ENCODE data around the gene AGFG1.
A peak's percentile ranks its signal among the peaks of the same experiment; 100 is the strongest.

The AGFG1 gene, protein sequence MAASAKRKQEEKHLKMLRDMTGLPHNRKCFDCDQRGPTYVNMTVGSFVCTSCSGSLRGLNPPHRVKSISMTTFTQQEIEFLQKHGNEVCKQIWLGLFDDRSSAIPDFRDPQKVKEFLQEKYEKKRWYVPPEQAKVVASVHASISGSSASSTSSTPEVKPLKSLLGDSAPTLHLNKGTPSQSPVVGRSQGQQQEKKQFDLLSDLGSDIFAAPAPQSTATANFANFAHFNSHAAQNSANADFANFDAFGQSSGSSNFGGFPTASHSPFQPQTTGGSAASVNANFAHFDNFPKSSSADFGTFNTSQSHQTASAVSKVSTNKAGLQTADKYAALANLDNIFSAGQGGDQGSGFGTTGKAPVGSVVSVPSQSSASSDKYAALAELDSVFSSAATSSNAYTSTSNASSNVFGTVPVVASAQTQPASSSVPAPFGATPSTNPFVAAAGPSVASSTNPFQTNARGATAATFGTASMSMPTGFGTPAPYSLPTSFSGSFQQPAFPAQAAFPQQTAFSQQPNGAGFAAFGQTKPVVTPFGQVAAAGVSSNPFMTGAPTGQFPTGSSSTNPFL

GRCh38 chr2:227471924-227472264 lies at the start of gene AGFG1:
TSS of gene AGFG1 (plus strand) at chr2:227472156. CDS start at chr2:227472422, 266 bp downstream.
- DNase-seq = peak; percentile 47

GRCh38 chr2:227423656-227424499 lies 48.1 kb upstream of the AGFG1 start:
- peak; percentile 12 for DNase-seq

DNA sequence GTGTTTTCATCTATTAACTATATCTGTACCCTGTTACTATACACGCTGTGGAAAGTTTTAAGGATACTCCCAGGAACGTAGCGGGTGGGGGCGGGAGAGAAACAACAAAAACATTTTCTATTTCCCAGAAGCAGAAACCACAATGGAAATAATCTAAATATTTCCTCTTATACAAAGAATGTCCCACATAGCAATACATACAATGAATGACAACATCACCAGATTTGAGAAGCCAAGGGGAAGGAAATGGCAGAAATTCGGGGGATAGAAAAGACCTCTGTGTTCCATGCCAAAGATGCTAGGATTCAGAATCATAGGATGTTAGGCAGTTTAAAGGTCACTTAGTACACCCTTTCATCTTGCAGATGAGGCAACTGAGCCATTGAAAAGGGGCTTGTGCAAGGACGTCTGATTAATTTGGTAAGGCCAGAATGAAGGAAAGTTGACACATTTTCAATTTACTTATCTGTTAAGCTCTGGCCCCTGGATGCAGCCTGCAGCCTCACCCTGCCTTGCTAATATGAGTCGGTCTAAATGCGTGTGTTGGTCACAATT lies 43.1 kb upstream of the AGFG1 start:
- no peak for DNase-seq

- DNase-seq = no peak
These were observed 41.3 kb upstream of the AGFG1 start for GRCh38 chr2:227430639-227431038.

GRCh38 chr2:227433171-227433570 lies 38.8 kb upstream of the AGFG1 start:
- DNase-seq = no peak

GRCh38 chr2:227436436-227437174 lies 35.4 kb upstream of the AGFG1 start:
- no peak for DNase-seq

GRCh38 chr2:227439214-227439613 lies 32.7 kb upstream of the AGFG1 start:
- DNase-seq = no peak

DNA sequence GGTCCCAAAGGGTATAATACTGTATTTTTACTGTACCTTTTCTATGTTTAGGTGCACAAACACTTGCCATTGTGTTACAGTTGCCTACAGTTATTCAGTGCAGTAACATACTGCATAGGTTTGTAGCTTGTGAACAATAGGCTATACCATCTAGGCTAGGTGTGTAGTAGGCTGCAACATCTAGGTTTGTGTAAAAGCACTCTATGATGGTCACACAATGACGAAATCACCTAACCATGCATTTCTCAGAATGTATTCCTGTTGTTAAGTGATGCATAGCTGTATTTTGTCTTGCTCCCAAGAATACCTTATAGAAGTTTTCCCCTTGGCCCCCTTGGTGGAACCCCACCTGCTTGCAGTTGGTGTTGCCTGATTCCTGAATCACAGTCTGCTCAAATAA lies 29.3 kb upstream of the AGFG1 start:
- no peak for DNase-seq

DNA sequence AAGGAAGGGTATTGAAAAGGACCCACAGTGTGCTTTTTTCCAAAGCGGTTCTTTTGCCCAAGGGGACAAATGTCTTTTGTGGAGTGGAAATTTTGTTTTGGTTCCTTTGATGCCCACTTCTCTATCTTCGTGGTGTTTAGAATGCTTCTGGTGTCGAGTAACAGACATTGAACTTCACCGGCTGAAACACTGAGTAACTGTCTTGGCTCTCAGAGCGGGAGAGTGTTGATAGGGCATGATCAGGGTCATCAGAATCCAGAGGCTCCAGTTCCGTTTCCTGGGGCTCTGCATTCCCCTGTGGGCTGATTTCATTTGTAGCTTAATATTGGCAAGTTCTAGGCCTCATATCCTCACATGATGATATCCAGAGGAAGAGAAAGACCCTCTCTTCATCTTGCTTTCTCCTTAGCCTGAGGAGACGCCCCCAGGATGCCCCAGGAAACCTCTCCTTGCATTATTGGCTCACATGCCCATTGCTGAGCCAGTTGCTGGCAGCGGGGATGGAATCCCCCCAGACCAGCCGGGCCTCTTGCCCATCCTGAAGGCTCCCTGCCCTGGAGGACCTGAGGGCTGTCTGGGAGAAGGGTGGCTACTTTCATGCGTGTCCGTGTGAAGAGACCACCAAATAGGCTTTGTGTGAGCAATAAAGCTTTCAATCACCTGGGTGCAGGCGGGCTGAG lies 27.9 kb upstream of the AGFG1 start:
- DNase-seq = no peak

- peak; percentile 59 for DNase-seq
These were observed 24.4 kb upstream of the AGFG1 start for GRCh38 chr2:227447606-227448005.

DNA sequence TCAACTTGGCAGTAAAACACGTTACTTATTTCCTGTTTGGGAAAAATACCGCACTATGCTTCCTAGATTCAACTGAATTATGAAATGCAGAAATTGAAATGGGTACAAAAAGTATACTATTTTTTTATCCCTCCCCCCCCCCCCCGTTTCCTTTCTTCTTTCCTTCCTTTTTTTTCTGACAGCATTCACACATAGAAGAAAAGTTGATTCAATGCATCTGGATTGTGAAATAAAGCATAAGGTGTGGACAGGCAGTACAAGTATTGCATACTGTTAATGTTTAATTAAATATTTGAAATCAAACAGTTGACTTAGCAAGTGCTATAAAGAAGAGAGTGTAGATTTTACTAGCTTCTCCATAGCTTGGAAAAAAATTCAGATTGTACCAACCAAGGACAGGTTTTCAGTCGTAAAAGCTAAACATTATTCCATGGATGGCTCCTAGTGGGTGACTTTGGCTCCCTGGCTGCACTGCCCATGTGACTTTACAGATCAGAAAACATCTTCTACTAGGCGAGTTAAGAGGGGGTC lies 21.6 kb upstream of the AGFG1 start:
- no peak for DNase-seq

DNA sequence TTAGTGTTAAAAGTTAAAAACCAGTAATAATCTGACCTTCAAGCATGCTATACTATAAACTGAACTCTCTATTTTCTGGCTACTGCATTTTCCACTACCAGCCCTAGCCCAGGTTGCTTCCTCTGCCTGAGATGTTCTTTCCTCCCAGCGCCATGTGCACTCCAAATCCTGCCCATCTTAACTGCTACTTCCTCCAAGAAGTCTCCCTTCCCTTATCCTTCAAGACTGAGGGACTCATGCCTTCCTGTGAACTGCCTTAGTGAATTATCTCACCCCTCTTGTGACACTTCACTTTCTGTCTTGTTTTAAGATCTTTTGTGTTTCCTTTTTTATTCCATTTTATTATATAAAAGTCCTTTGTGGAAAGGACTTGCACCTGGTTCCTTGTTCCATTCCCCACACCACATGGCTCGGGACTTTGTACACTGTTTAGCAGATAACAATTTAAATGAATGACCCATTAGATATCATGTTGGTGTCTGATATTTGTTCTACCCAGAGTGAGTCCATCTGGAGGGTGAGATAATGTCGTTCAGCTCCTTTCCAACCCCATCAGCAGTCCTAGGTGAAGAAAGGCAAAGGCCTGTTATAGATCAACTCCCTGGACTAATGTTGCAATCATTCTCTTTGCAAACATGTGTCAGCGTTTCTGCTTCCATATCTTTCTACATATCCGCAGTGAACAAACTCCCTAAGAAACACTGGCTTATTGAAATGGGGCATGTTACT lies 20.9 kb upstream of the AGFG1 start:
- no peak for DNase-seq

GRCh38 chr2:227451655-227451992 lies 20.3 kb upstream of the AGFG1 start:
- DNase-seq = no peak

DNA sequence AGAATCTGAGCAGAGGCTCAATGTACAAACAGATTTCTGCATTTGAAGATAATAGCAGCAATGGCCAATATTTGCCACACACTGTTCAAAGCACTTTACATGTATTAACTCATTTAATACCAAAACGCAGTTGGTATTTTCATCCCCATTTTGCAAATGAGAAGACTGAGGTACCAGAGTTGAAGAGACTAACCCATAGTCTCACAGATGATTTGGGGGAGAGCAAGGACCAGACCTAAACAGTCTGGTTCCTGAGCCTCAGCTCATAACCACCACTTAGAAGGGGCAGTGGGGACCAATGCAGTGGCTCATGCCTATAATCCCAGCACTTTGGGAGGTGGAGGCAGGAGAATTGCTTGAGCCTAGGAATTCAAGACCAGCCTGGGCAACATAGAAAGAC lies 18.1 kb upstream of the AGFG1 start:
- DNase-seq = no peak

GRCh38 chr2:227454323-227454860 lies 17.6 kb upstream of the AGFG1 start:
- DNase-seq = no peak

DNA sequence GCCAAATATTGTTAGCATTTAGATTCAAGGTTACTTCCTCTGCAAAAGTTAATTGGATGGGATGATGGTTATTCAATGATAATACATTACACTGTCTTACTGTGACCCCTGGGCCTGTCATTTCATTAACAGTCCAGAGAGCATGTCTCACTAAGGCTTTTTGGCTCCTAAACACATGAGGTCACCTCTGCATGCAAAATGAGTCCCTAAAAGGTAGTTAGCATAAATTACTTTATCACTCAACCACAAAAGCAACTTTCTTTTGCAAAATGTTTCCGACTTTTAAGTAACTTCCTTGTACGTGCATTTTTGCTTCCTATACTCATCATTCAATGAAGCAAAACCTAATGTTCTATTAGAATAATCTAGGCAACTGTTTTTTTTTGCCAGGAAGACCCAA lies 16.8 kb upstream of the AGFG1 start:
- DNase-seq = no peak

GRCh38 chr2:227456102-227456501 lies 15.9 kb upstream of the AGFG1 start:
- DNase-seq = no peak

GRCh38 chr2:227456772-227457171 lies 15.2 kb upstream of the AGFG1 start:
- DNase-seq = no peak

DNA sequence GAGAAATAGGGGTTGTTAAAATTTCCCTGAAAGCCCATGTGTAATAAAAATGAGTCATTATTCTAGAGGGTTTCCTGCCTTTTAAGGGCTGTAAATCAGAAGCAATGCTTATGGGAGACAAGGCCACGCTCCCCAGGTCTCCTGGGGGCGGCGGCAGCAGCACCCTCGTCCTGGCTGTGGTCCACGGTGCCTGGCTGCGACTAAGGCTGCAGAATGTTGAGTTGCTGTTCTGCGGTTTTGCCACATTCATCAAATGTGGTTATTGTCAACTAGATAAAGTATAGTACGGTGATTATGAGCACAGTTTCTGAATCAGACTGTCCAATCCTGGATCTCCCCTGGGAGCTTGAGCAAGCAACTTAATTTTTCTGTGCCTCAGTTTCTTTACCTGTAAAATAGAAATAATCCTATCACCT lies 11.9 kb upstream of the AGFG1 start:
- DNase-seq = no peak

- DNase-seq = no peak
These were observed 11.1 kb upstream of the AGFG1 start for GRCh38 chr2:227460833-227461232.
